ENCODE data around the gene CCDC92. TPM values are rescaled to one million over a fixed set of nuclear protein-coding genes. Genes with fewer than 3 reads are reported as not detected.

CCDC92 gene
- total and polyA plus RNA-seq, 10 of the 15 experiments (the other 5 are each of a cell fraction or from before 2014, with no cell fraction given), result 0.53 to 11.8 (median 4.2) TPM

DNA sequence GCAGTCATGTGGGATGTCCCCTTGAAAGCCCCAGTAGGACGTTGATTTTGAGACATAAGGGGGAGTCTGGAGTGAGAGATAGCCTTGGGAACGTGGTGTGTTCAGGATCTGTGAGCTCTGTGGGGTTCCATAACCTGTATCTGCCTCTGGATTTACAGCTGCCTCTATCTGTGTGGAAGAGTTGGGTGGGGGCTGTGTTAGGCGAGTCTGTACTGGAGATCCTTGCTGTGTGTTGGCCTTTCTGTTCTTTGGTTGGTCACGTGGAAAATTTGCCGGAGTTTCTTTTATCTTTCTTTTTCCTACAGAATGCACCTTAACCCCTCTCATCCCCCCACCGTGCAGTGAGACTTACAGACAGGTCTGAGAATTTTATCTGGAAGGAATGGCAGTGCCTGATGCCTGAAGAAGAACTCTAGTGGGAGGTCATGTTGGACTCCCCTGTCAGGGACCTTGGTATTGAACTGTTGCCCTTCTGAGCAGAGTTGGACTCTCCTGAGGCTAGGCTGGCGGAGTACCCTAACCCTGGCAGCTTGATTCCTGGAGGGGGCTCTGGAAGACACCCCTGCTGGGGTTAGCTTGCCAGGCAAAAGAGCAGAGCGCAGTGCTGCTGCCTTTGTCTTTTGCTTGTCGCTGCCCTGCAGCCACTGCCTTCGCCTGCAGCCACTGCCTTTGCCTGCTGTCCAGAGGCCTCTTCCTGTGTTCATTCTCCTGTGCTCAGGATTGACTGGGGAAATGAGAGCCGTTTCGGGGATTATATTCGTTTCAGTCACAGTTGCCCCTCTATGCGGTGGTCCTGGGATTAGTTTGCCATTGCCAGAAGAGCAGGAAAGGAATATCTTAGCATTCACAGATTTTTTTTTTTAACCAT is 34.4 kb upstream of the CCDC92 start (continued):
- TF ChIP-seq RB1 (IDR thresholded peaks at IDR 0.05; ENCODE audit: borderline replicate concordance) (no peak), TCF3 (IDR thresholded peaks at IDR 0.05; ENCODE audit: borderline replicate concordance, insufficient read depth, low read depth, low read length) (no peak)

DNA sequence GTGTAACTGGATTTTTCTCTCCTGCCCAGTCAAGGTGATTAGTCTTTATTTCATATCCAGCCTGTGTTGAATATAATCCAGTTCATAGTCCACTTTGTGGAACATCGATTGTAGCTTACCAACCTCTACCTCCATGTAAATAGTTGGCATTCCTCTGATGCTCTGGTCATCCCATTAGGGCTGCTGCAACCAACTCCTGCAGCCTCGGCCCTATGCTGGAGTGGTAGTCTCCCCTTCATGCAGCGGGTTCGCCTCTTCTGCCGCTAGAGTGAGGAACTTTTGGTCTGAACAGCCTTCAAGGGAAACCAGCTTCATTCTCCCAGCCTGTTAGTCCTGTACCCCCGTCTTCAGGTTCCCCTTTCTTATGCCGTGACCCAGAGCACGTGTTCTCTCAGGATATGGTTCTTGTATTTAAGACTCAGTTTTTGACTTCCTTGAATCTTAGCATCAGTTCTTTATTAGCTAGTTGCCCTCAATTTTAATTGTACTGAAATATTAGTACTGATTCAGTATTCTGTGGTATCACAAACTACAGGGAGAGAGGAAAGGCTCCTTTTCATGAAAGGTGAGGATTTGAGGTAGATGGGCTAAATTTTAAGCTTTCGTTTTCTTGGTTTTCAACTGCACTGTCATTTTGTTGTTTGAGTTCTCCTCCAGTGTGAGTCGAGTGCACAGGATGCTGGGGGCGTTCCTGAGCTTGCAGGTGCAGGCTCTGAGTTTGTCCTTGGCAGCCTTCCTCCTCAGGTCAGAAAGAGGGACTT is 33.6 kb upstream of the CCDC92 start:
- Histone ChIP-seq H3K4me3 (no peak overlapping the region), H3K27me3 (replicated peaks in 1 of 2; ENCODE audit: control insufficient read depth in 2 of 2, insufficient read depth in 2 of 2, low read length in 1 of 2) (no peaks in the 10 kb centered on the region), H3K27ac (ENCODE audit: control insufficient read depth, insufficient read depth) (peak overlapping the region; percentile 73), H4K20me1 (ENCODE audit: control insufficient read depth, insufficient read depth) (no peaks in the 10 kb centered on the region), H3K9ac (ENCODE audit: control insufficient read depth, insufficient read depth, low read length) (peak overlapping the region; percentile 37), H3K4me1 (ENCODE audit: control insufficient read depth, insufficient read depth, low read length) (peaks cover 14% of the 10 kb centered on the region), H3K36me3 (ENCODE audit: control insufficient read depth in 2 of 2, insufficient read depth in 2 of 2, low read length in 1 of 2) (peaks cover 5 to 13% of the 10 kb centered on the region in 2 experiments), H2AFZ (ENCODE audit: control insufficient read depth, low read depth, low read length) (peak overlapping the region; percentile 73), H3K4me2 (ENCODE audit: control insufficient read depth, insufficient read depth) (peak overlapping the region; percentile 80), H3K9me3 (replicated peaks; ENCODE audit: control insufficient read depth, insufficient read depth, low read length) (no peaks in the 10 kb centered on the region), H3K79me2 (ENCODE audit: control insufficient read depth, insufficient read depth, low read length) (no peaks in the 10 kb centered on the region; the same call in 1 of the 2 replicates)
- ChIA-PET CTCF (interaction anchor here (0.8 to 1.6 kb wide), 5 partner anchors 9 to 206 kb away, joined by 3 to 9 read pairs (median 3); no protein-coding TSS in a partner anchor), SMC1A (ENCODE audit: uncharacterized antibody, unreplicated experiment) (interaction anchor here (0.6 to 1.2 kb wide), 3 partner anchors 11 to 759 kb away, joined by 3 read pairs; no protein-coding TSS in a partner anchor), RAD21 (ENCODE audit: unreplicated experiment) (no interaction called here), POLR2A (no interaction called here)
- no TSS peak for BruUV-seq (replicated peaks)
- WGBS (ENCODE audit: insufficient coverage, insufficient replicate concordance, low lambda C conversion rate, missing lambda C conversion rate), result 38% methylated on average over 11 of the region's 11 CpGs
- peak; percentile 43; the same call in 2 of the 3 replicates for ATAC-seq
- in situ Hi-C loops (cut with MboI), result no loop called here
- peak; percentile 83 for FAIRE-seq
- no peak for DNase-seq (ENCODE audit: low read depth, low spot score)
- intact Hi-C loops (cut with micrococcal nuclease; ENCODE audit: unreplicated experiment), result no loop called here
- no peak for TF ChIP-seq SUPT20H (IDR thresholded peaks at IDR 0.05; ENCODE audit: borderline replicate concordance, control insufficient read depth, low read depth, low read length)
- TF ChIP-seq, protein P1, sequence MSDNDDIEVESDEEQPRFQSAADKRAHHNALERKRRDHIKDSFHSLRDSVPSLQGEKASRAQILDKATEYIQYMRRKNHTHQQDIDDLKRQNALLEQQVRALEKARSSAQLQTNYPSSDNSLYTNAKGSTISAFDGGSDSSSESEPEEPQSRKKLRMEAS (IDR thresholded peaks at IDR 0.05; ENCODE audit: low read depth, low read length), result no peak; the same call in 1 of the 2 replicates
- no peak for TF ChIP-seq ZNF274 (IDR thresholded peaks at IDR 0.05; ENCODE audit: insufficient read depth, insufficient read length)
- TF ChIP-seq RBBP5 (conservative IDR thresholded peaks at IDR 0.05), result no peak
- TF ChIP-seq YY1 (IDR thresholded peaks at IDR 0.05; ENCODE audit: low read depth, low read length), result no peak
- TF ChIP-seq, protein P2, sequence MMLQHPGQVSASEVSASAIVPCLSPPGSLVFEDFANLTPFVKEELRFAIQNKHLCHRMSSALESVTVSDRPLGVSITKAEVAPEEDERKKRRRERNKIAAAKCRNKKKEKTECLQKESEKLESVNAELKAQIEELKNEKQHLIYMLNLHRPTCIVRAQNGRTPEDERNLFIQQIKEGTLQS (IDR thresholded peaks at IDR 0.05; ENCODE audit: borderline replicate concordance, extremely low read depth, low read depth, low read length), result no peak
- TF ChIP-seq, protein P3, sequence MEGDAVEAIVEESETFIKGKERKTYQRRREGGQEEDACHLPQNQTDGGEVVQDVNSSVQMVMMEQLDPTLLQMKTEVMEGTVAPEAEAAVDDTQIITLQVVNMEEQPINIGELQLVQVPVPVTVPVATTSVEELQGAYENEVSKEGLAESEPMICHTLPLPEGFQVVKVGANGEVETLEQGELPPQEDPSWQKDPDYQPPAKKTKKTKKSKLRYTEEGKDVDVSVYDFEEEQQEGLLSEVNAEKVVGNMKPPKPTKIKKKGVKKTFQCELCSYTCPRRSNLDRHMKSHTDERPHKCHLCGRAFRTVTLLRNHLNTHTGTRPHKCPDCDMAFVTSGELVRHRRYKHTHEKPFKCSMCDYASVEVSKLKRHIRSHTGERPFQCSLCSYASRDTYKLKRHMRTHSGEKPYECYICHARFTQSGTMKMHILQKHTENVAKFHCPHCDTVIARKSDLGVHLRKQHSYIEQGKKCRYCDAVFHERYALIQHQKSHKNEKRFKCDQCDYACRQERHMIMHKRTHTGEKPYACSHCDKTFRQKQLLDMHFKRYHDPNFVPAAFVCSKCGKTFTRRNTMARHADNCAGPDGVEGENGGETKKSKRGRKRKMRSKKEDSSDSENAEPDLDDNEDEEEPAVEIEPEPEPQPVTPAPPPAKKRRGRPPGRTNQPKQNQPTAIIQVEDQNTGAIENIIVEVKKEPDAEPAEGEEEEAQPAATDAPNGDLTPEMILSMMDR (IDR thresholded peaks at IDR 0.05 in 2 of 3, conservative IDR thresholded peaks at IDR 0.05 in 1 of 3; ENCODE audit: control insufficient read depth in 2 of 3, extremely low read depth in 1 of 3, insufficient read depth in 1 of 3, low read depth in 3 of 3, low read length in 3 of 3), result no peak
- TF ChIP-seq GABPA (IDR thresholded peaks at IDR 0.05; ENCODE audit: low read depth), result no peak
- TF ChIP-seq RELA (IDR thresholded peaks at IDR 0.05; ENCODE audit: borderline replicate concordance, partially characterized antibody), result no peak
- TF ChIP-seq, protein P4, sequence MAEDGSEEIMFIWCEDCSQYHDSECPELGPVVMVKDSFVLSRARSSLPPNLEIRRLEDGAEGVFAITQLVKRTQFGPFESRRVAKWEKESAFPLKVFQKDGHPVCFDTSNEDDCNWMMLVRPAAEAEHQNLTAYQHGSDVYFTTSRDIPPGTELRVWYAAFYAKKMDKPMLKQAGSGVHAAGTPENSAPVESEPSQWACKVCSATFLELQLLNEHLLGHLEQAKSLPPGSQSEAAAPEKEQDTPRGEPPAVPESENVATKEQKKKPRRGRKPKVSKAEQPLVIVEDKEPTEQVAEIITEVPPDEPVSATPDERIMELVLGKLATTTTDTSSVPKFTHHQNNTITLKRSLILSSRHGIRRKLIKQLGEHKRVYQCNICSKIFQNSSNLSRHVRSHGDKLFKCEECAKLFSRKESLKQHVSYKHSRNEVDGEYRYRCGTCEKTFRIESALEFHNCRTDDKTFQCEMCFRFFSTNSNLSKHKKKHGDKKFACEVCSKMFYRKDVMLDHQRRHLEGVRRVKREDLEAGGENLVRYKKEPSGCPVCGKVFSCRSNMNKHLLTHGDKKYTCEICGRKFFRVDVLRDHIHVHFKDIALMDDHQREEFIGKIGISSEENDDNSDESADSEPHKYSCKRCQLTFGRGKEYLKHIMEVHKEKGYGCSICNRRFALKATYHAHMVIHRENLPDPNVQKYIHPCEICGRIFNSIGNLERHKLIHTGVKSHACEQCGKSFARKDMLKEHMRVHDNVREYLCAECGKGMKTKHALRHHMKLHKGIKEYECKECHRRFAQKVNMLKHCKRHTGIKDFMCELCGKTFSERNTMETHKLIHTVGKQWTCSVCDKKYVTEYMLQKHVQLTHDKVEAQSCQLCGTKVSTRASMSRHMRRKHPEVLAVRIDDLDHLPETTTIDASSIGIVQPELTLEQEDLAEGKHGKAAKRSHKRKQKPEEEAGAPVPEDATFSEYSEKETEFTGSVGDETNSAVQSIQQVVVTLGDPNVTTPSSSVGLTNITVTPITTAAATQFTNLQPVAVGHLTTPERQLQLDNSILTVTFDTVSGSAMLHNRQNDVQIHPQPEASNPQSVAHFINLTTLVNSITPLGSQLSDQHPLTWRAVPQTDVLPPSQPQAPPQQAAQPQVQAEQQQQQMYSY (CRISPR knock-in tag; IDR thresholded peaks at IDR 0.05), result no peak
- no peak for TF ChIP-seq MYB (IDR thresholded peaks at IDR 0.05; ENCODE audit: borderline replicate concordance, low read depth, low read length)

Data from GM12878 (cell line).